OCI-LY1 (cell line): ENCODE results near the gene DCLK1.

Experiments
- CTCF ChIP-seq: fragments of 200-600 bp; sonication (generic), shearing (Covaris generic); IDR thresholded peaks from 2 replicates; pipeline ENCODE4 v1.5.1; 2017; ENCODE audit warnings: mild to moderate bottlenecking, antibody characterized with exemption, low read length, moderate library complexity, mixed read lengths
- EZH2 ChIP-seq: fragments of 200-600 bp; sonication (generic), shearing (Covaris generic); IDR thresholded peaks from 2 replicates; pipeline ENCODE4 v1.8.0; 2017; ENCODE audit warnings: borderline replicate concordance, mixed run types, mild to moderate bottlenecking, antibody characterized with exemption, low read length, moderate library complexity, mixed read lengths

- no peak for TF ChIP-seq CTCF
- TF ChIP-seq EZH2: no peak
These were observed 137.5 kb downstream of the DCLK1 start for GRCh38 chr13:35993686-35994085.
